ENCODE measurements around the gene HMX3. TPM values are rescaled to one million over a fixed set of nuclear protein-coding genes. Genes with fewer than 3 reads are reported as not detected.

Gene HMX3
- total and polyA plus RNA-seq, 8 donors = 0.37 TPM; not detected in 7

DNA sequence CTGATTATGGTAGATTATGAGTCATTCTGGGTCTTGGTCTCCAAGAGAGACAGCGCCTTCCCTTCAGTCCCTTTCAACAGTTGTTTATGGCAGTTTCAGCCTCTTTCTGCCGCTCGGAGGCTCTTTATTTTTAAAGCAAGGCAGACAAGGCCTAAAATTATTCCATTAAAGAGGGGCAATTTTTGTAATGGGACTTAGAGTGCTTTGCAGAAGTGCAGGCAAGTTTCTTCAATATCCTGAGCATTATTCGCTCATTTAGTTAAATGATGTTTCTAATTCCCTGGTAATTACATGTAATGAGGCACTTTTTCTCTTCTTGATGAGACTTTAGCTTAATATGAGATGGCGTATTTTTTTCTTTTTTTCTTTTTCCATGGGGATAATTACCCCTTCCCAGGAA lies 52.0 kb downstream of the HMX3 start:
- H3K9me3 ChIP-seq = peaks cover 0 to 27% (median 15%) of the 10 kb centered on the region in 4 donors
- H3K4me3 ChIP-seq = no peak overlapping the region
- H3K27ac ChIP-seq = no peak overlapping the region
- WGBS, 5 donors = 96 to 99% (median 98%) methylated on average over 5 of the region's 5 CpGs
- H3K36me3 ChIP-seq = peaks cover 0 to 47% (median 27%) of the 10 kb centered on the region in 4 donors
- no peaks in the 10 kb centered on the region for H3K4me1 ChIP-seq
- intact Hi-C loops (cut with DNase I; ENCODE audit: low total_unique reads) = no loop called here
- H3K27me3 ChIP-seq = no peaks in the 10 kb centered on the region
- no peak for DNase-seq
- TF ChIP-seq EP300 (IDR thresholded peaks at IDR 0.05) (no peak), POLR2A (IDR thresholded peaks at IDR 0.05) (no peak), POLR2AphosphoS5 (IDR thresholded peaks at IDR 0.05) (no peak)
- TF ChIP-seq, protein P1, sequence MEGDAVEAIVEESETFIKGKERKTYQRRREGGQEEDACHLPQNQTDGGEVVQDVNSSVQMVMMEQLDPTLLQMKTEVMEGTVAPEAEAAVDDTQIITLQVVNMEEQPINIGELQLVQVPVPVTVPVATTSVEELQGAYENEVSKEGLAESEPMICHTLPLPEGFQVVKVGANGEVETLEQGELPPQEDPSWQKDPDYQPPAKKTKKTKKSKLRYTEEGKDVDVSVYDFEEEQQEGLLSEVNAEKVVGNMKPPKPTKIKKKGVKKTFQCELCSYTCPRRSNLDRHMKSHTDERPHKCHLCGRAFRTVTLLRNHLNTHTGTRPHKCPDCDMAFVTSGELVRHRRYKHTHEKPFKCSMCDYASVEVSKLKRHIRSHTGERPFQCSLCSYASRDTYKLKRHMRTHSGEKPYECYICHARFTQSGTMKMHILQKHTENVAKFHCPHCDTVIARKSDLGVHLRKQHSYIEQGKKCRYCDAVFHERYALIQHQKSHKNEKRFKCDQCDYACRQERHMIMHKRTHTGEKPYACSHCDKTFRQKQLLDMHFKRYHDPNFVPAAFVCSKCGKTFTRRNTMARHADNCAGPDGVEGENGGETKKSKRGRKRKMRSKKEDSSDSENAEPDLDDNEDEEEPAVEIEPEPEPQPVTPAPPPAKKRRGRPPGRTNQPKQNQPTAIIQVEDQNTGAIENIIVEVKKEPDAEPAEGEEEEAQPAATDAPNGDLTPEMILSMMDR (IDR thresholded peaks at IDR 0.05) = no peak

Other genes with a start within 250 kb of the HMX3 start
- not detected for gene FAM24A, start 225.4 kb upstream of the HMX3 start, total RNA-seq
- not detected for gene FAM24A, start 225.4 kb upstream of the HMX3 start, polyA plus RNA-seq
- gene C10orf88, start 181.7 kb upstream of the HMX3 start, total RNA-seq = 10 to 100 TPM in 1 of 5 donors, 1 to 10 TPM in 4; 1.7 to 17.1 (median 5.9) TPM
- 1 to 10 TPM; 3.1 to 4.0 (median 3.2) TPM for gene C10orf88, start 181.7 kb upstream of the HMX3 start, polyA plus RNA-seq
- gene PSTK, start 155.6 kb upstream of the HMX3 start, total RNA-seq = 10 to 100 TPM in 1 of 5 donors, 1 to 10 TPM in 2, not detected in 2; 1.2 to 11.6 (median 5.0) TPM
- gene PSTK, start 155.6 kb upstream of the HMX3 start, polyA plus RNA-seq = 1 to 10 TPM; 3.5 to 4.4 (median 3.8) TPM
- gene IKZF5, start 127.2 kb upstream of the HMX3 start, total RNA-seq = 10 to 100 TPM in 2 of 5 donors, 1 to 10 TPM in 3; 3.5 to 18.5 (median 9.8) TPM
- gene IKZF5, start 127.2 kb upstream of the HMX3 start, polyA plus RNA-seq = 1 to 10 TPM; 5.4 to 8.4 (median 5.5) TPM
- 10 to 100 TPM in 4 of 5 donors, 1 to 10 TPM in 1; 3.8 to 19.1 (median 12.9) TPM for gene ACADSB, start 127.0 kb upstream of the HMX3 start, total RNA-seq
- 10 to 100 TPM in 1 of 3 donors, 1 to 10 TPM in 2; 8.2 to 10.7 (median 8.8) TPM for gene ACADSB, start 127.0 kb upstream of the HMX3 start, polyA plus RNA-seq
- not detected for gene HMX2, start 12.2 kb downstream of the HMX3 start, total RNA-seq
- not detected for gene HMX2, start 12.2 kb downstream of the HMX3 start, polyA plus RNA-seq
- gene BUB3, start 18.4 kb downstream of the HMX3 start, total RNA-seq = 100 to 1,000 TPM in 3 of 5 donors, 10 to 100 TPM in 2; 51.3 to 160 (median 117) TPM
- gene BUB3, start 18.4 kb downstream of the HMX3 start, polyA plus RNA-seq = 10 to 100 TPM; 33.4 to 45.4 (median 36.4) TPM